GM12878 (cell line): ENCODE measurements around the gene SPDL1.

Experiments
- BHLHE40 ChIP-seq, 2 experiments: fragments of 450-650 bp in 1 of 2; IDR thresholded peaks; 2 replicates each; pipeline ENCODE4 v1.6.1; 2011 to 2017; ENCODE audit warnings: low read depth in 2 of 2, borderline replicate concordance in 1 of 2, improper control_type of control experiment in 1 of 2, low read length in 1 of 2, mild to moderate bottlenecking in 1 of 2
- CEBPB ChIP-seq, 2 experiments: fragments of 150-350 bp in 1 of 2; IDR thresholded peaks; 2 replicates each; pipeline ENCODE4 v1.6.1; 2012 to 2014; ENCODE audit warnings: low read depth in 2 of 2, low read length in 2 of 2, borderline replicate concordance in 1 of 2, inconsistent platforms in 1 of 2
- HDAC2 ChIP-seq: fragments of 200-600 bp; sonication (generic); IDR thresholded peaks from 2 replicates; pipeline ENCODE4 v1.6.1; 2017
- RCOR1 ChIP-seq: conservative IDR thresholded peaks from 2 replicates; pipeline ENCODE4 v1.6.1; 2012; ENCODE audit warnings: low read depth, low read length, improper control_type of control experiment
- SRF ChIP-seq, 2 experiments: IDR thresholded peaks; 2 replicates each; pipeline ENCODE4 v1.6.1; 2011; ENCODE audit warnings: low read depth in 2 of 2, low read length in 2 of 2, mild to moderate bottlenecking in 1 of 2, moderate library complexity in 1 of 2
- TCF12 ChIP-seq: IDR thresholded peaks from 2 replicates; pipeline ENCODE4 v1.6.1; 2011; ENCODE audit warnings: low read depth, mild to moderate bottlenecking, low read length
- TF ChIP-seq, protein P1 (sequence below): fragments of 450-650 bp; IDR thresholded peaks from 2 replicates; pipeline ENCODE4 v1.6.1; 2017; ENCODE audit warnings: mild to moderate bottlenecking, moderate library complexity
- TF ChIP-seq, protein P2 (sequence below), 3 experiments: IDR thresholded peaks in 2 of 3; conservative IDR thresholded peaks in 1 of 3; 2 replicates each; pipeline ENCODE4 v1.5.1; 2011; ENCODE audit warnings: low read depth in 3 of 3, low read length in 3 of 3, mild to moderate bottlenecking in 3 of 3, control low read depth in 2 of 3, moderate library complexity in 2 of 3, inconsistent platforms in 1 of 3, mixed read lengths in 1 of 3; ENCODE audit not compliant: control insufficient read depth in 2 of 3, insufficient read depth in 1 of 3; ENCODE audit errors: extremely low read depth in 1 of 3
- TF ChIP-seq, protein P3 (sequence below): IDR thresholded peaks from 2 replicates; pipeline ENCODE4 v1.6.1; 2012; ENCODE audit warnings: improper control_type of control experiment, low read depth, low read length; ENCODE audit not compliant: insufficient replicate concordance

DNA sequence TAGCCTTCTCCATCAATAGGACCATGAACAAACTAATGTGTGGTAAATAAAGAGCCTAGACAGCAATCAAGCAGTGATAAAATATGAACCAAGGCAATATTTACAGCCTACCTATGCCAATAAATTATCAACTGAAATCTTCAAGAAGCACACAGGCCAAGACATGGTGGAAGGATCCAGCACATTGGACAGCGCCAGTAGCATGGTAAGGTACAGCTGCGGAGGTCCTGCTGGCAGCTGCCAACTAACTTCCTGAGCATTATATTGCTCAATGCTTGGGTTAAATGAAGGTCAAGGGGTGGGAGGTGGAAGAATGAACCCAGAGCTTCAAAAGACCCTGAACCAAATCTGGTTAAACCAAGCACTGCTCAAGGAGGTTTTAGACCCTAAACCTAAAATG, 16.5 kb upstream of the SPDL1 start:
- TF ChIP-seq CEBPB (IDR thresholded peaks at IDR 0.05; ENCODE audit: borderline replicate concordance in 1 of 2, low read depth in 2 of 2, low read length in 2 of 2) (no peak), HDAC2 (no peak), TCF12 (no peak), SRF (IDR thresholded peaks at IDR 0.05; ENCODE audit: low read depth in 2 of 2, low read length in 2 of 2) (no peak), RCOR1 (no peak), BHLHE40 (IDR thresholded peaks at IDR 0.05; ENCODE audit: borderline replicate concordance in 1 of 2, low read depth in 2 of 2, low read length in 1 of 2) (no peak)
- TF ChIP-seq, protein P1, sequence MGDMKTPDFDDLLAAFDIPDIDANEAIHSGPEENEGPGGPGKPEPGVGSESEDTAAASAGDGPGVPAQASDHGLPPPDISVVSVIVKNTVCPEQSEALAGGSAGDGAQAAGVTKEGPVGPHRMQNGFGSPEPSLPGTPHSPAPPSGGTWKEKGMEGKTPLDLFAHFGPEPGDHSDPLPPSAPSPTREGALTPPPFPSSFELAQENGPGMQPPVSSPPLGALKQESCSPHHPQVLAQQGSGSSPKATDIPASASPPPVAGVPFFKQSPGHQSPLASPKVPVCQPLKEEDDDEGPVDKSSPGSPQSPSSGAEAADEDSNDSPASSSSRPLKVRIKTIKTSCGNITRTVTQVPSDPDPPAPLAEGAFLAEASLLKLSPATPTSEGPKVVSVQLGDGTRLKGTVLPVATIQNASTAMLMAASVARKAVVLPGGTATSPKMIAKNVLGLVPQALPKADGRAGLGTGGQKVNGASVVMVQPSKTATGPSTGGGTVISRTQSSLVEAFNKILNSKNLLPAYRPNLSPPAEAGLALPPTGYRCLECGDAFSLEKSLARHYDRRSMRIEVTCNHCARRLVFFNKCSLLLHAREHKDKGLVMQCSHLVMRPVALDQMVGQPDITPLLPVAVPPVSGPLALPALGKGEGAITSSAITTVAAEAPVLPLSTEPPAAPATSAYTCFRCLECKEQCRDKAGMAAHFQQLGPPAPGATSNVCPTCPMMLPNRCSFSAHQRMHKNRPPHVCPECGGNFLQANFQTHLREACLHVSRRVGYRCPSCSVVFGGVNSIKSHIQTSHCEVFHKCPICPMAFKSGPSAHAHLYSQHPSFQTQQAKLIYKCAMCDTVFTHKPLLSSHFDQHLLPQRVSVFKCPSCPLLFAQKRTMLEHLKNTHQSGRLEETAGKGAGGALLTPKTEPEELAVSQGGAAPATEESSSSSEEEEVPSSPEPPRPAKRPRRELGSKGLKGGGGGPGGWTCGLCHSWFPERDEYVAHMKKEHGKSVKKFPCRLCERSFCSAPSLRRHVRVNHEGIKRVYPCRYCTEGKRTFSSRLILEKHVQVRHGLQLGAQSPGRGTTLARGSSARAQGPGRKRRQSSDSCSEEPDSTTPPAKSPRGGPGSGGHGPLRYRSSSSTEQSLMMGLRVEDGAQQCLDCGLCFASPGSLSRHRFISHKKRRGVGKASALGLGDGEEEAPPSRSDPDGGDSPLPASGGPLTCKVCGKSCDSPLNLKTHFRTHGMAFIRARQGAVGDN: no peak
- TF ChIP-seq, protein P2, sequence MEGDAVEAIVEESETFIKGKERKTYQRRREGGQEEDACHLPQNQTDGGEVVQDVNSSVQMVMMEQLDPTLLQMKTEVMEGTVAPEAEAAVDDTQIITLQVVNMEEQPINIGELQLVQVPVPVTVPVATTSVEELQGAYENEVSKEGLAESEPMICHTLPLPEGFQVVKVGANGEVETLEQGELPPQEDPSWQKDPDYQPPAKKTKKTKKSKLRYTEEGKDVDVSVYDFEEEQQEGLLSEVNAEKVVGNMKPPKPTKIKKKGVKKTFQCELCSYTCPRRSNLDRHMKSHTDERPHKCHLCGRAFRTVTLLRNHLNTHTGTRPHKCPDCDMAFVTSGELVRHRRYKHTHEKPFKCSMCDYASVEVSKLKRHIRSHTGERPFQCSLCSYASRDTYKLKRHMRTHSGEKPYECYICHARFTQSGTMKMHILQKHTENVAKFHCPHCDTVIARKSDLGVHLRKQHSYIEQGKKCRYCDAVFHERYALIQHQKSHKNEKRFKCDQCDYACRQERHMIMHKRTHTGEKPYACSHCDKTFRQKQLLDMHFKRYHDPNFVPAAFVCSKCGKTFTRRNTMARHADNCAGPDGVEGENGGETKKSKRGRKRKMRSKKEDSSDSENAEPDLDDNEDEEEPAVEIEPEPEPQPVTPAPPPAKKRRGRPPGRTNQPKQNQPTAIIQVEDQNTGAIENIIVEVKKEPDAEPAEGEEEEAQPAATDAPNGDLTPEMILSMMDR (IDR thresholded peaks at IDR 0.05 in 2 of 3, conservative IDR thresholded peaks at IDR 0.05 in 1 of 3; ENCODE audit: control insufficient read depth in 2 of 3, extremely low read depth in 1 of 3, insufficient read depth in 1 of 3, low read depth in 3 of 3, low read length in 3 of 3): no peak
- TF ChIP-seq, protein P3, sequence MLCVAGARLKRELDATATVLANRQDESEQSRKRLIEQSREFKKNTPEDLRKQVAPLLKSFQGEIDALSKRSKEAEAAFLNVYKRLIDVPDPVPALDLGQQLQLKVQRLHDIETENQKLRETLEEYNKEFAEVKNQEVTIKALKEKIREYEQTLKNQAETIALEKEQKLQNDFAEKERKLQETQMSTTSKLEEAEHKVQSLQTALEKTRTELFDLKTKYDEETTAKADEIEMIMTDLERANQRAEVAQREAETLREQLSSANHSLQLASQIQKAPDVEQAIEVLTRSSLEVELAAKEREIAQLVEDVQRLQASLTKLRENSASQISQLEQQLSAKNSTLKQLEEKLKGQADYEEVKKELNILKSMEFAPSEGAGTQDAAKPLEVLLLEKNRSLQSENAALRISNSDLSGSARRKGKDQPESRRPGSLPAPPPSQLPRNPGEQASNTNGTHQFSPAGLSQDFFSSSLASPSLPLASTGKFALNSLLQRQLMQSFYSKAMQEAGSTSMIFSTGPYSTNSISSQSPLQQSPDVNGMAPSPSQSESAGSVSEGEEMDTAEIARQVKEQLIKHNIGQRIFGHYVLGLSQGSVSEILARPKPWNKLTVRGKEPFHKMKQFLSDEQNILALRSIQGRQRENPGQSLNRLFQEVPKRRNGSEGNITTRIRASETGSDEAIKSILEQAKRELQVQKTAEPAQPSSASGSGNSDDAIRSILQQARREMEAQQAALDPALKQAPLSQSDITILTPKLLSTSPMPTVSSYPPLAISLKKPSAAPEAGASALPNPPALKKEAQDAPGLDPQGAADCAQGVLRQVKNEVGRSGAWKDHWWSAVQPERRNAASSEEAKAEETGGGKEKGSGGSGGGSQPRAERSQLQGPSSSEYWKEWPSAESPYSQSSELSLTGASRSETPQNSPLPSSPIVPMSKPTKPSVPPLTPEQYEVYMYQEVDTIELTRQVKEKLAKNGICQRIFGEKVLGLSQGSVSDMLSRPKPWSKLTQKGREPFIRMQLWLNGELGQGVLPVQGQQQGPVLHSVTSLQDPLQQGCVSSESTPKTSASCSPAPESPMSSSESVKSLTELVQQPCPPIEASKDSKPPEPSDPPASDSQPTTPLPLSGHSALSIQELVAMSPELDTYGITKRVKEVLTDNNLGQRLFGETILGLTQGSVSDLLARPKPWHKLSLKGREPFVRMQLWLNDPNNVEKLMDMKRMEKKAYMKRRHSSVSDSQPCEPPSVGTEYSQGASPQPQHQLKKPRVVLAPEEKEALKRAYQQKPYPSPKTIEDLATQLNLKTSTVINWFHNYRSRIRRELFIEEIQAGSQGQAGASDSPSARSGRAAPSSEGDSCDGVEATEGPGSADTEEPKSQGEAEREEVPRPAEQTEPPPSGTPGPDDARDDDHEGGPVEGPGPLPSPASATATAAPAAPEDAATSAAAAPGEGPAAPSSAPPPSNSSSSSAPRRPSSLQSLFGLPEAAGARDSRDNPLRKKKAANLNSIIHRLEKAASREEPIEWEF: no peak
